Right ventricle myocardium inferior (tissue), 1 donor: Measurements from ENCODE around the gene OLA1. TPM values are rescaled to one million over a fixed set of nuclear protein-coding genes. Genes with fewer than 3 reads are reported as not detected.

ENCODE experiments used
- ATAC-seq: fragments of 200-7000 bp; cut with Tn5 transposase; one replicate; pipeline ENCODE4 v1.9.1; 2020; ENCODE audit warnings: mild to moderate bottlenecking, moderate library complexity
- DNase-seq: peaks from one replicate; pipeline ENCODE4 v3.0.0; 2021; ENCODE audit errors: missing footprints
- intact Hi-C: fragments of 100-400 bp; cut with DNase I; formaldehyde crosslinking; loops from one replicate; pipeline ENCODE4 v1.11.0; 2022
- total RNA-seq: library from RNA; stranded (reverse); fragmentation: NEBNext Ultra II Directional; extraction: Animal tissue kit (Norgen Biotek cat#: 25700); gene quantifications from one replicate; pipeline ENCODE4 v1.2.1, GENCODE V29; 2021
- donor health status: DM: no; HTN: yes; CAD: no; lungs with severe emphysema.

Gene OLA1
- total RNA-seq, 1 donor from 2014 or later = 75.5 TPM

- no peak for DNase-seq
- no peak for ATAC-seq
- intact Hi-C loops = loop anchor here (5.0 kb wide), 1 partner anchor 471 kb away; no protein-coding TSS in a partner anchor
Observed at GRCh38 chr2:174053355-174054151, 194.8 kb downstream of the OLA1 start.

DNA sequence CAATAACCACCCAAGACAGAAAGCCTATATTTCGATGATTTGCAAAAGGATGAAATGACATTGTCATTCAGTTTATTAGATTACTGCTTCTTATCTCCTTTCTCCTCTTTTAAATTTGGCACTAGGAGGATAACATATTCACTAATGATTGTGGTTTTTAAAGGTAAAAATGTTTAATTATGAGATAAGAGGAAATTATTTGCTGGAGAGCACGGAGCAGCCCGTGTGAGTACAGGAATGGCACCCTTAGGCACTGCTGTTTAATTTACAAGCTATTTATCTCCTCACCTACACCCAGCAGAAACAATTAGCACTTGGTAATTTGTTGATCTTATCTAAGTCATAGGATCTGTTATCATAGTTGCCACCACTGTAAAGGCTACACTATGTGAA, 195.8 kb downstream of the OLA1 start:
- ATAC-seq (no peak), DNase-seq (no peak)
- intact Hi-C loops = loop anchor here (5.0 kb wide), 1 partner anchor 470 kb away; no protein-coding TSS in a partner anchor

- intact Hi-C loops = loop anchor here (5.0 kb wide), 1 partner anchor 470 kb away; no protein-coding TSS in a partner anchor
- DNase-seq (no peak), ATAC-seq (peak; percentile 69)
Observed at GRCh38 chr2:174051741-174052583, 196.4 kb downstream of the OLA1 start.

GRCh38 chr2:174051068-174051467, 197.3 kb downstream of the OLA1 start:
- no peak for ATAC-seq
- no peak for DNase-seq
- intact Hi-C loops = loop anchor here (5.0 kb wide), 1 partner anchor 469 kb away; no protein-coding TSS in a partner anchor

DNA sequence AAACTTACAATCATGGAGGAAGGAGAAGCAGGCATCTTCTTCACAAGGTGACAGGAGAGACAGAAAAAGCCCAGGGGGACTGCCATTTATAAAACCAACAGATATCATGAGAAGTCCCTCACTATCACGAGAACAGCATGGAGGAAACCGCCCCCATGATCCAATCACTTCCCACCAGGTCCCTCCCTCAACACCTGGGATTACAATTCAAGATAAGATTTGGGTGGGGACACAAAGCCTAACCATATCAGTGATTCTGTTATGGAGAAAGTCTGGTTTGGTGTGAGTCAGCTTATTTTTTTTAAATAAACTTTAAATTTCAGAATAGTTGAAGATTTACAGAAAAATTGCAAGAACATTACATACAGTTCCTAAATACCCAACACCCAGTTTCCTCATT, 198.4 kb downstream of the OLA1 start:
- intact Hi-C loops = loop anchor here (5.0 to 10.0 kb wide), 2 partner anchors 295 to 468 kb away; no protein-coding TSS in a partner anchor
- no peak for ATAC-seq
- DNase-seq = no peak

GRCh38 chr2:174048243-174048642, 200.1 kb downstream of the OLA1 start:
- no peak for ATAC-seq
- intact Hi-C loops = loop anchor here (10.0 kb wide), 1 partner anchor 297 kb away; no protein-coding TSS in a partner anchor

GRCh38 chr2:174047746-174048145, 200.6 kb downstream of the OLA1 start:
- DNase-seq (no peak), ATAC-seq (no peak)
- intact Hi-C loops = loop anchor here (10.0 kb wide), 1 partner anchor 297 kb away; no protein-coding TSS in a partner anchor

More at GRCh38 chr2:174048243-174048642, 200.1 kb downstream of the OLA1 start:
- no peak for DNase-seq

DNA sequence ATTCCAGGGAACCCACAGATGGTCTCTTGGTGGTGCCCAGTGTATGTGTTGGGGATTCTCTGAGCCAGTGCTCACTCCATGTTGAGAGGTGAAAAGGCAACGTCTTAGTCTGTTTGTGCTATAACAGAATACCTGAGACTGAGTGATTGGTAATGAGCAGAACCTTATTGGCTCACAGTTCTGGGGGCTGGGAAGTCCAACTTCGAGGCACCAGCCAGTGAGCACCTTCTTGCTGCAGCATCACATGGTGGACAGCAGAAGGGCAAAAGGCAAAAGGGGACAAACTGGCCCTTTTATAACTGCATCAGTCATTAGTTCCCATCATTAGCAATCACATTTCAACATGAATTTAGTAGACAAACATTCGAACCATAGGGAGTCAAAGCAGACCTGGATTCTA, 202.2 kb downstream of the OLA1 start:
- intact Hi-C loops = loop anchor here (10.0 kb wide), 1 partner anchor 299 kb away; no protein-coding TSS in a partner anchor
- no peak for ATAC-seq
- DNase-seq = no peak

- ATAC-seq = no peak
- intact Hi-C loops = loop anchor here (5.0 to 10.0 kb wide), 2 partner anchors 162 to 300 kb away; no protein-coding TSS in a partner anchor
- no peak for DNase-seq
Observed at GRCh38 chr2:174044556-174044955, 203.8 kb downstream of the OLA1 start.

DNA sequence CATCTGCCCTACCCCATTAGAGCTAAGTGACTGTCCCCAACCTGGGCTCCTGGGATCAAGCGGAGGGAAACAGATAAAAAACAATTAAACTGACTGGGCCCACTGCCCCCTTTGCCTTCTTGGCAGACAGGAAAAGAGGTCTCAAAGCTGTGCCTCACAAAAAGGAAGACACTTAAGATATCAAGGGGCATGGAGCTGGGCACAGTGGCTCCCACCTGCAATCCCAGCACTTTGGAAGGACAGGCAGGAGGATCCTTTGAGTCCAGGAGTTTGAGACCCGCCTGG, 208.0 kb downstream of the OLA1 start:
- intact Hi-C loops = loop anchor here (5.0 to 10.0 kb wide), 2 partner anchors 158 to 304 kb away; no protein-coding TSS in a partner anchor
- no peak for ATAC-seq

DNA sequence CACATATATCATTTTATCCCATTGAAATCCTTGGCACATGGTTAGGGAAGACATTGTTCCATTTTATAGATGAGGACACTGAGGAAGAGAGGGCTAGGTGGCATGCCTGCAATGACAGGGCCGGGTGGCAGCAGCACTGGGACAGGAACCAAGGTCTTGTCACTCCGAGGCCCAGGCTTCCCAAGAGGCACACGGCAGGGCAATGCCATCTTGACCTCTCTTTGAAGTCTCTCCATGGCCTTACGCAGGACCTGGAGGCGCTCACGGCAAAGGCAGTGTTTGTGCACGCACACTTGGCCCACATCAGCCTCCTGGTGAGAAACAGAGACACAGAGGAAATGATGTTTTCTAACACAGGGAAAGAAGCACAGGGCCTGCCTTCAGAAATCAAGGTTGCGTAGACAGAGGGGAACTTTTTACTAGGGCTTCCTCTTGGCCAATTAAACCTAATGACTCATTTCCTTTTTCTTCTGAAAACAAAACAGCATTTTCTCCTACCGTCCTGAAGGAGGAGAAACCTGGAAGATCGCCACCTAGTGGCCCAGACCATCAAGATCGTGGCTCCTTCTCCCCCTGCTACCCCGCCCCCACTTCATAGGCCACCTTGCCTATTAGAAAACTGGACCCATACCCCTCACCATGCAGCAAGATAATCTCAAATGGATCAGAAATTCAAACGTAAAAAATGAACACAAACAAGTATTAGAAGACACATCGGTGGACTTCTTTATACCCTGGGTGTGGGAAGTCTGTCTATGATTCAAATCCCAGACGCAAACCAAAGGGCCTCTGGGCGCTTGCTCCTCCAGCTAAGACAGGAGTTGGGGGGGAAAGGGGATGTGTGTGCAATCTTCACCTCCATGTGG, 208.5 kb downstream of the OLA1 start:
- intact Hi-C loops = loop anchor here (2.0 to 10.0 kb wide), 4 partner anchors 37 to 305 kb away; partner anchors contain the start of gene SP3
- DNase-seq = peak; percentile 89

More for the DNA sequence above, 208.0 kb downstream of the OLA1 start:
- no peak for DNase-seq

DNA sequence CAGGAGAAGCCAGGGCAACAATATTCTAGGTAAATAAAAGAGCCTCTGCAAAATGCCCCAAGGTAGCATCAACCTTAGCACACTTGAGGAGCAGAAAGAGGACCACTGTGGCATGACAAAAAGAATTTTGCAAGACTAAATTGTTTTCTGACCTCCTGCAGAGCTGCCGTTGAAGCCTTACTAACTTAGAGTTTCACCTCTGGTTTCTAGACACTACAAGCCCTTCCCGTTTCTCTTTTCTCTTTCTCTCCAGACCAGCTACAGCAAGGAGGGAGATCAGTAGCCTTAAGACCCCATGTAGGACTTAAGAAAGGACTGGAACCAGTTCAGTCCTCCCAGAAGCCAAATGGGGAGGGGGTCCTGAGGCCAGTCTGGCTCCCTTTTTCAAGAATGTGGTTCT, 209.9 kb downstream of the OLA1 start:
- no peak for DNase-seq
- intact Hi-C loops = loop anchor here (2.0 to 5.0 kb wide), 2 partner anchors 36 to 74 kb away; partner anchors contain the start of gene SP3
- ATAC-seq = no peak

More for the DNA sequence above, 208.5 kb downstream of the OLA1 start:
- peak; percentile 91 for ATAC-seq

DNA sequence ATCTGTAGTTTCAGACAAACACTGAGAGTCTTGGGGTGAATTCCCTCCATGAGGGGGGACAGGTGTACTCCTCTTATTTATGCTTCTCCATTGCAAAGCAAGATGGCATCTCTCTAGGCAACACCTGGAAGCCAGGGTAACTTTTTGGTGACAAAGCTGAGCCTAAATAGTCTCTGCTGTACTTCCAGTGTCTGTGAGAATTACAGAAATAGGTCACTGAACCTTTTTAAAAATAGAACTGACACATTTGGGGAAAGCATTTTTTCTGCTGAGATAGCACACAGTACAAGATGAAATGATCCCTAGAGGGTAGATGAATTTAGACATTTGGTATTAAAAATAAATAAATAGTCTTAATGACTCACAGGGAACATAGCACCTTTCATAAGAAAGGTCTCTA, 211.5 kb downstream of the OLA1 start:
- intact Hi-C loops = loop anchor here (5.0 kb wide), 1 partner anchor 35 kb away; no protein-coding TSS in a partner anchor

GRCh38 chr2:174035981-174036742, 212.2 kb downstream of the OLA1 start:
- intact Hi-C loops = loop anchor here (5.0 kb wide), 1 partner anchor 34 kb away; no protein-coding TSS in a partner anchor
- ATAC-seq (no peak), DNase-seq (no peak)

More for the DNA sequence above, 211.5 kb downstream of the OLA1 start:
- DNase-seq = no peak
- no peak for ATAC-seq

DNA sequence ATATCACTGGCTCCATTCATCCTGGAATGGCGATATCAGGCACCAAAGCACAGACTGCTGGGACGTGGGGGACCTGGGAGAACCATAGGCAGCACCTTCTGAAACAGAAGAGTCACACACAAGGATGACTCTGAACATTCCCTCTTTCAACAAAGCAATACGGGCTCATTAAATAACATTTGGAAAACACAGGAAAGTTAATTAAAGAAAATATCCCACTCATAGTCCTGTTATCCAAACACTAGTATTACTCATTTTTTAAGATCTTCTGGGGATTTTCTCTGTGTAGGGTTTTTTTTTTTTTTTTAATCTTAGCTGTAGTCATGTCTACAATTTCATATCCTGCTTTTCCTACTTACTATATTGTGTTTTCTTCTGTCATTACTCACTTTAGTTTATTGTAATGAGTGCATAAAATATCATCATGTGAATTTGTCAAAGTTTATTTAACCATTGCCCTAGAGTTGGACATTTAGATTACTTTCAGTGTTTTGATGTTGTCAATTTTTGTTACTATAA, 213.2 kb downstream of the OLA1 start:
- no peak for ATAC-seq
- DNase-seq = no peak
- intact Hi-C loops = loop anchor here (5.0 kb wide), 1 partner anchor 33 kb away; no protein-coding TSS in a partner anchor

- no peak for DNase-seq
- no peak for ATAC-seq
- intact Hi-C loops = no loop called here
Observed at GRCh38 chr2:174033163-174033550, 215.2 kb downstream of the OLA1 start.

- no peak for DNase-seq
- intact Hi-C loops = no loop called here
- no peak for ATAC-seq
Observed at GRCh38 chr2:174031226-174031625, 217.1 kb downstream of the OLA1 start.
